ENCODE measurements around the gene NUP153.
"Not testable (repeated sequence)": the region's sequence is repeated elsewhere in the genome, so short reads cannot be mapped to it uniquely, and the experiment has no call there.

NUP153 gene
- total RNA-seq: 35.2 to 119 (median 95.3) reads per million in 17 experiments

DNA sequence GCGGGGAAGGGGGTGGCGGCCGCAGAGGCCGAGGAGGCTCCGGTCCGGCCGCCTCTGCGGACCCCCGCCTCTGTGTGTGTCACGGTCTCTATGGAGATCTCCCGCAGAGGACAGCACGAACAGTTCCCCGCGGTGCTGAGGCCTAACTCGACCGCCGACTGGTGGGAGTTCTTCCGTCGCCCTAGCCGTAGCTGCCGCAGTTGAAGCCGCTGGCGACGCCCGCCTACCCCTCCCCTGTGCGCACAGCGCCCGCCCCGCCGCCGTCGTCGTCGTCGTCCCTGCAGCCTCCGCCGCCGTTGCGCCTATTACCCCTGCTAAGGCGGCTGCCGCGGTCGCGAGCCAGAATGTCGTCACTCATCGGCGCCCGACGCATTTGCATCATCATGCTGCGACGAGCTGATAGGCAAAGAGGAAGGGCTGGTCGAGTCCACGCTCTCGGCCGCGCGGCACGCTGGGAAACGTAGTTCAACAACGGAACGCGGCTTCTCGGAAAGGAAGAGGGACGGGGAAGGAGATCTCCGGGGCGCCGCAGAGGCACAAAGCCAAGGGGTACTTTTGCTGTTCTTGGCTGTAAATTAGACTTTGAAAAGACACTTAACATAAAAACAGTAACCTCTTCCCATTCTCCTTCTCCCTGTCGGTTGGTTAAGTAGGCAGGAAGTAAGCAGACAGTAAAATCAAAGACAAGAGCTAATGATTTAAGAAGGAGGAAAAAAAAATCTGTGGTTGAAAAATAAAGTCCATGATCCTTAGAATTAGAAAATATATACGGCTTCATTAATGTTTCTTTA lies at the start of gene NUP153:
Gene NUP153, minus strand, starts transcription at position 346 of the 791 bp plus-strand sequence. CDS start 538 bp downstream, outside the sequence.
- peak; percentile 99 to 100 (median 99) for DNase-seq

DNA sequence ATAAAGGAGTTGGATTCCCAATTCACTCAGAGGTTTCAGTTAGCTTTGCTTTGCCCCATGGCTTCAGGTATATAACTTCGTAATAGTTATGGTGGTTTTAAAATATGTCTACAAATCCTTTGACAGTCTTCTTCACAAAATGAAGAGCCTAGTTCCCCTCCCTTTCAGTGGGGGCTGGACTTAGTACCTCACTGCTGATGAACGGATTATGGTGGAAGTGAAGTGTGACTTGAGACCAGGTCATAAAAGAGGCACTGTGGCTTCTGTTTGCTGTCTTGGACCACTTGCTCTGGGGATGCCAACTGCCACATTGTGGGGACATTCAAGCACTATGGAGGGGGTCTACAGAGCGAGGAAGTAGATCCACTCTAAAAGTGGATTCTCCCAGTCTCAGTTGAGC lies 47.5 kb upstream of the NUP153 start:
- no peak for DNase-seq

DNA sequence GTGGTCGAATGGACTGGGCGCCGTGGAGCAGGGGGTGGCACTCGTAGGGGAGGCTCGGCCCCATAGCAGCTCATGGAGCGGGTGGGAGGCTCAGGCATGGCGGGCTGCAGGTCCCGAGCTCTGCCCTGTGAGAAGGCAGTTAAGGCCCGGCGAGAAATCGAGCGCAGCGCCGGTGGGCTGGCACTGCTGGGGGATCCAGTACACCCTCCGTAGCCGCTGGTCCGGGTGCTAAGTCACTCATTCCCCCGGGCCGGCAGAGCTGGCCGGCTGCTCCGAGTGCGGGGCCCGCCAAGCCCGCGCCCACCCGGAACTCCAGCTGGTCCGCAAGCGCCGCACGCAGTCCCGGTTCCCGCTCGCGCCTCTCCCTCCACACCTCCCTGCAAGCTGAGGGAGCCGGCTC lies 38.6 kb upstream of the NUP153 start:
- DNase-seq: not testable (repeated sequence)

DNA sequence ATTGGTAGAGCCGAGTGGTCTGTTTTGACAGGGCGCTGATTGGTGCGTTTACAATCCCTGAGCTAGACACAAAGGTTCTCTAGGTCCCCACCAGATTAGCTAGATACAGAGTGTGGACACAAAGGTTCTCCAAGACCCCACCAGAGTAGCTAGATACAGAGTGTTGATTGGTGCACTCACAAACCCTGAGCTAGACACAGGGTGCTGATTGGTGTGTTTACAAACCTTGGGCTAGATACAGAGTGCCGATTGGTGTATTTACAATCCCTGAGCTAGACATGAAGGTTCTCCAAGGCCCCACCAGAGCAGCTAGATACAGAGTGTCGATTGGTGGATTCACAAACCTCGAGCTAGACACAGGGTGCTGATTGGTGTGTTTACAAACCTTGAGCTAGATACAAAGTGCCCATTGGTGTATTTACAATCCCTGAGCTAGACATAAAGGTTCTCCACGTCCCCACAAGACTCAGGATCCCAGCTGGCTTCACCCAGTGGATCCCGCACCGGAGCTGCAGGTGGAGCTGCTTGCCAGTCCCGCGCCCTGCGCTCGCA lies 38.1 kb upstream of the NUP153 start:
- DNase-seq: not testable (repeated sequence)

DNA sequence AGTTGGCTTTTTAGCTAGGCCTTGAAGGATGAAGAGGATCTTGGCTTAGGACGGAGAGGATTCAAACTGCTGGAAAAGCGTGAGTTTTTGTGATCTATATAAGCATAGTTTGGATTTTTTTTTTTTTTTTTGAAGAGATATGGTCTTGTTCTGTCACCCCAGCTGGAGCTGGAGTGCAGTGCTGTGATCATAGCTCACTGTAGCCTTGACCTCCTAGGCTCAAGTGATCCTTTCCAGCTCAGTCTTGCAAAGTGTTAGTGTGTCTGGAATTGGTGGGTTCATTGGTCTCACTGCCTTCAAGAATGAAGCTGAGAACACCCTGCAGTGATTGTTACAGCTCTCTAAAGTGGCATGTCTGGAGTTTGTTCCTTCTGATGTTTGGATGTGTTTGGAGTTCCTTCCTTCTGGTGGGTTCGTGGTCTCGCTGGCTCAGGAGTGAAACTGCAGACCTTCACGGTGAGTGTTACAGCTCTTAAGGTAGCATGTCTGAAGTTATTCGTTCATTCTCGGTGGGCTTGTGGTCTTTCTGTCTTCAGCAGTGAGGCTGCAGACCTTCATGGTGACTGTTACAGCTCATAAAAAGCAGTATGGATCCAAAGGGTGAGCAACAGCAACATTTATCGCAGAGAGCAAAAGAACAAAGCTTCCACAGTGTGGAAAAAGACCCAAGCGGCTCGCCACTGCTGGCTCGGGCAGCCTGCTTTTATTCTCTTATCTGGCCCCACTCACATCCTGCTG lies 37.5 kb upstream of the NUP153 start:
- no peak for DNase-seq

DNA sequence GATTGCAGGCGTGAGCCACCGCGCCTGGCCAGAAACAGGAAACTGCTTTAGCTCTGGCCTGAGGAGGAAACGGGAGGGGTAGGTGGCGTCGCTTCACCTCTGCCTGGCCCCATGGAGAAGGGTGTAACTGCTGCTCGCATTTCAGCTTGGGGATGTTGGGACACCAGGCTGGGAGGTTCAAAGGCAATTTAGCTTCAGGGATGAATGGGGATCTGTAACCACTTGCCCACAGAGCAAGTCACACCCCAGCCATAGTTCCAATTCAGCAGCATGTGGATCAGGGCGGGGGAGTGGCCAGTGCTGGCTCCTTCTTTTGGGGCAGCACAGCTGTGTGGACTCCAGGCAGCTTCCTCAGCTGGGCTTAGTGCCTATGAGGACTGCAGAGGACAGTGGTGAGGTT lies 34.8 kb upstream of the NUP153 start:
- DNase-seq: peak in 1 of 4 experiments; percentile 3

DNA sequence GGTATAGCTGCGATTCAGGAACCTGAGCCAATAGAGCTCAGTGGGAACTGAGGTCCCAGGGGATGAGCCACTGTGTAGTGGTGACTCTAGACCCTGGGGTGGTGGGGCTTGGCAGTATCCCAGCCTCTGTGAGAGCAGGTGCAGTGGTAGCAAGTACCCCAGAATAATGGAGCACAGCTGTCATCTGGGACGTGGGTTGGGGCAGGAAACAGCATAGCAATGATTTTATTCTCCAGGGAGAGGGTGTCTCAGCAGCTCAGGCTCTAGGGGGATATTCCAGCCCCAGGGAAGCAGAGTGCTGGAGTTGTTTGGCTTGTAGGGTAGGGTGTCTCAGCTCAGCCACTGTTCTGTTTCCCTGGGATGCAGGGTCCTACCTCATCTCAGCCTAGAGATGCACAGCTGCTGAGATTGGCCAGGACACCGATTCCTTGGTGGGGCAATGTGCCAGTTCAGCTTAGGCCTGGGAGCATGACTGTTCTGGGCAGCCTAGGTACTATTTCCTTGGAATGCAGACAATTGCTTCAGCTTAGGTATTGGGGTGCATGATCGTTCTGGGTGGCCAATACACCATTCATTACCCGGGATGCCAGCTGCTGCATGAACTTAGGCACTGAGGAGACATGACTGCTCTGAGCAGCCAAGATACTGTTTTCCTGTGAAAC lies 34.0 kb upstream of the NUP153 start:
- DNase-seq: no peak

DNA sequence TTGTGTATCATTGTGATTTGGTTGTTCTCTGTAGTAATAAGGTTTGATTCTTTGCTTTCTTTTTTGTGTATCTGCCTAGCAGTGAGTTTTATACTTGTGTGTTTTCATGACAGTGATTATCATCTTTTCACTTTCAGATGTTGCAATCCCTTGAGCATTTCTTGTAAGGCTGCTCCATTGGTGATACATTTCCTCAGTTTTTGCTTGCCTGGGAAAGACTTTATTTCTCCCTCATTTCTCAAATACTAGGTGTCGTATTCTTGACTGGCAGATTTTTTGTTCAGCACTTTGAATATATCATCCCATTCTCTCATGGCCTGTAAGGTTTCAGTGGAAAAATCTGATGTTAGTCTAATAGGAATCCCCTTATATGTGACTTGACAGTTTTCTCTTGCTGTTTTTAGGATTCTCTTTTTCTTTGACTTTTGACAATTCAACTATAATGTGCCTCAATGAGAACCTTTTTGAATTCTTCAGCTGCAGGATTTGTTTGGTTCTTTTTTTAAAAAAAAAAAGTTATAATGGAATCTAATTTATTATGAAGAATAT lies 31.1 kb upstream of the NUP153 start:
- no peak for DNase-seq

DNA sequence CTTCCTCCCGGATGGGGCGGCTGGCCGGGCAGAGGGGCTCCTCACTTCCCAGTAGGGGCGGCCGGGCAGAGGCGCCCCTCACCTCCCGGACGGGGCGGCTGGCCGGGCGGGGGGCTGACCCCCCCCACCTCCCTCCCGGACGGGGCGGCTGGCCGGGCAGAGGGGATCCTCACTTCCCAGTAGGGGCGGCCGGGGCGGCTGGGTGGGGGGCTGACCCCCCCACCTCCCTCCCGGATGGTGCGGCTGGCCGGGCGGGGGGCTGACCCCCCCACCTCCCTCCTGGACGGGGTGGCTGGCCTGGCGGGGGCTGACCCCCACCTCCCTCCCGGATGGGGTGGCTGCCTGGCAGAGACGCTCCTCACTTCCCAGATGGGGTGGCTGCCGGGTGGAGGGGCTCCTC lies 28.6 kb upstream of the NUP153 start:
- DNase-seq: not testable (repeated sequence)

DNA sequence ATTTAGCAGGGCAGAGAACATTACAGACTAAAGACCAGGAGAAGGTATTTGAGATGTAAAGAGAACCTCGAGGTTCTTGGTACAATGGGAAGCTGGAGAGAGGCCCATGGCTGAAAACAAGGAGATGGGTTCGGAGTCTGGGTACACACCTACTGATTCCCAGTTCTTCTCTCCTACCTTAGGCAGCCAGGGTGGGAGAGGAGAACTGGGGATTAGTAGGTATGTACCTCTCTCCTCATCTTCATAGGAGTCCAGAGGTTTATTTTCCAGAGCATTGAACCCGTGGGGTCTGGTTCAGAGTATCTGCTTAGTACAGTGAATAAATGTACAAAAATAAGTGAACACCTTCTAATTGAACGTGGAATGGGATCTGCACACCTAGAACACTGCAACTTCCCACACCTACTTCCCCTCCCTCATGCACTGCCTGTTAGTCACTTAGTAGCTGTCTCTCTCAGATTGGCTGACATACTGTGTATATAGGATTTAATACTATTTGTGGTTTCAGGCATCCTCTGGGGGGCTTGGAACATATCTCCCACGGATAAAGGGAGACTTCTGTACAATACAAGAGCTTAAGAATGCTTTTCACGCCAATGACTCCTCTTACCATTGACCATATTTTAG lies 23.5 kb upstream of the NUP153 start:
- DNase-seq: no peak

DNA sequence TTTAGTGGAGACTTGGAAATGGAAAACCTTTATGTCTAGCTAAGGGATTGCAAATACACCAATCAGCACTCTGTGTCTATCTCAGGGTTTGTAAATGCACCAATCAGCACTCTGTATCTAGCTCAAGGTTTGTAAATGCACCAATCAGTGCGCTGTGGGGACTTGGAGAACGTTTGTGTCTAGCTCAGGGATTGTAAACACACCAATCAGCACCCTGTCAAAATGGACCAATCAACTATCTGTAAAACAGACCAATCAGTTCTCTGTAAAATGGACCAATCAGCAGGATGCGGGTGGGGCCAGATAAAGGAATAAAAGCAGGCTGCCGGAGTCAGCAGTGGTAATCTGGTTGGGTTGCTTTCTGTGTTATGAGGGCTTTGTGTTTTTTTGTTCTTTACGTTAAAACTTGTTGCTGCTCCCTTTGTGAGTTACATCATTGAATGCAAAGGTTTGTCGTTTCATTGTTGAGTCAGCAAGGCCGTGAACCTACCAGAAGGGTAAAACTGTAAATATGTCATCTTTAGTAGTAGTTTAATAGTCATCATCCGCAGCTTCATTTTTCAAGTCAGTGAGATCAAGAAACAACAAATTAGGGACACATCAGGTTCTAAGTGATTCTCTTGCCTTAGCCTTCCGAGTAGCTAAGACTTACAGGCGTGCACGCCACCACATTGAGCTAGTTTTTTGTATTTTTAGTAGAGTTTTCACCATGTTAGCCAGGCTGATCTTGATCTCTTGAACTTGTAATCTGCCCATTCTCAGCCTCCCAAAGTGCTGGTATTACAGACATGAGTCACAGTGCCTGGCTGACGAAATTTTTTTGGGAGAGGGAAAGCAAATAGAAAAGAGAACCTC lies 22.7 kb upstream of the NUP153 start:
- DNase-seq: no peak

DNA sequence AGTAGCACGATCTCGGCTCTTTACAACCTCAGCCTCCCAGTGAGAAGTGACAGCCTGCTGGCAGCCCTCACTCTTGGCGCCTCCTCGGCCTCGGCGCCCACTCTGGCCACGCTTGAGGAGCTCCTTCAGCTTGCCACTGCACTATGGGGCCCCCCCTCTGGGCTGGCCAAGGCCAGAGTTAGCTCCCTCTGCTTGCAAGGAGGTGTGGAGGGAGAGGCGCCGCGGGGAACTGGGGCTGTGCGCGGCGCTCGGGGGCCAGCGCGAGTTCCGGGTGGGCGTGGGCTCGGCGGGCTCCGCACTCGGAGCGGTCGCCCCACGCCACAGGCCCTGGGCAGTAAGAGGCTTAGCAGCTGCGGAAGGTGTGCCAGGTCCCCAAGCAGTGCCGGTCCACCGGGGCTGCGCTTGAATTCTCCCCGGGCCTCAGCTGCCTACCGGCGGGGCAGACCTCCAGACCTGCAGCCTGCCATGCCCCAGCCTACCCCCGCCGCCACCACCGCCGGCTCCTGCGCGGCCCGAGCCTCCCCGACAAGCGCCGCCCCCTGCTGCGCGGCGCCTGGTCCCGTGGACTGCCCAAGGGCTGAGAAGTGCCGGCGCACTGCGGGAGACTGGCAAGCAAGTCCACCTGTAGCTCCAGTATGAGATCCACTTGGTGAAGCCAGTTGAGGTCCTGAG lies 22.0 kb upstream of the NUP153 start:
- DNase-seq: no peak

DNA sequence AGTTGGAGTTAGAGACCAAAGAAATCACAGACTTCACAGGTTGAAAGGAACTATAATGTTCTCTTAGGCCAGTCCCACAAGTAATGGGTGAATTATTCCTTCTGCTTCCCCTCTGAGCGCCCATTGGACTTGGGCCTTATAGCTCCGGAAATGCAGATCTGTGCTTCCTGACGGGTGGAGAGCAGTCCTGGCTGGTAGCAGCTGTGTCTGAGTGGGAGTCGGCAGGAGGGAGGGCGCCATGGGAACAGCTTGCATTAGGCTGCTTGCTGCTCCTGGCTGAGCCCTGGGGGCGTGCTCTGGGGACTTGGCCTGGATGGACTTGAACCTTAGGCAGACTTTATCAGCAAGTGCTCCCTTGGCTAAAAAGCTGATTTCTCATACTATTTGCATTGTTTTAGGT lies 18.4 kb upstream of the NUP153 start:
- peak; percentile 41 to 68 (median 54) for DNase-seq

DNA sequence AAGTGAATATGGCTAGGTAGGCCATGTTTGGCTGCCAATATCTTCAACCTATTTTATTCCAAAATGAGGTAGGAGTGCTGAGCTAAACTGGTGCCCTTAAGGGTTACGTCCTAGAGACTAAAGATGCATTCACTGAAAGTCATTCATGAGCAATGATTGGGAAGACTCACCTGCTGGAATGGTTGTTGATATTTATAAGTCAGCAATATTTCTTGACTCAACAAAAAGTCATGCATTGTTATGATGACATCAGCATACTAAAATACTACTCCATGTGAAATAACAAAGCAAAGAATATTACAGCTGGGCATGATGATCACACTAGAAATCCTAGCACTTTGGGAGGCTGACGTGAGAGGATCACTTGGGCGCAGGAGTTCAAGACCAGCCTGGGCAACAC lies 17.6 kb upstream of the NUP153 start:
- no peak for DNase-seq

DNA sequence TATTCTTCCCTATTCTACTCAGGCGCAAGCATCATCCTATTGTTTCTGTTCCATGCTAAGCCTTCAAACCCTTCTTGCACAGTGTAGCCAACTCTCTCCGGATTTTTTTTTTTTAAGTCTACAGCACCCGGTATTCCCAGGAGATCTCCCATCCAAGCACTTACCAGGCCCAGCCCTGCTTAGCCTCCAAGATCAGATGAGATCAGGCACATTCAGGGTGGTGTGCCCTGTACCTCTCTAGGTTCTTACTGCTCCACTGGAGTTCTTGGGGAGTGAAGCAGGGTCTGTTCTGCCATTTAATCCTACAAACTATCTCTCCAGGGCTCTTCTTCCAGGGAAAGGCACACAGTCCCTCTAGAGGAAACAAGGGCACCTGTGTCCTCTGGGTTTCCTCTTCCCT lies 14.9 kb upstream of the NUP153 start:
- DNase-seq: no peak

DNA sequence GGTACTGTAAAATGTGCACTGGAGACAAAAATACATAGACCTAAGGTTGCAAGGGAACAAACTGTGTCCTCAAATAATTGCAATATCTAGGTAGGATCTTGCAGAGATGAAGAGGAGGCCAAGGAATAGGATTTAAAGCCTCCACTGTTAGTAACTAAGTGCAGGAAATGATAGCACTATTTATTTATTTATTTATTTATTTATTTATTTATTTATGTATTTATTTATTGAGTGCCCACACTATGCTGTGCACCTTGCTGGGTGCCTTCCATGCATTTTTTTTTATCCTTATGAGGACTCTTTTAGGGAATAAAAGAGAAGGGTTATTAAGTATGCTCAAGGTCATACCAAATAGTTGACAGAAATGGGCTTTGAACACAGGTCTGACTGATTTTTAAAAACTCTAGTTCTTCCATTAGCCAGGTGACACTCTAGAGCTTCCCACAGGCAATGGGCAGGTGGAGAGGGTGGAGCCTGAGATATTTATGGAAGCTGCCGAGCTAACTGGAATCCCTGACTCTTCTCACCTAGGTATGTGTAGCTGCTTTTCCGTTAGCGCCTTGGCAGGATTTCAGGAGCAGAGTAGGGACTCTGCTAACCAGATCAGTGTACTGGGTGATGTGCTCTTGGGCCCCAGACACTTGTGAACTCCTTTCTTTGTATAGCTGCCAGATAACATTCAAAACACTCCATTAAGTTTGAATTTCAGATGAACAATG lies 12.8 kb upstream of the NUP153 start:
- DNase-seq: no peak

DNA sequence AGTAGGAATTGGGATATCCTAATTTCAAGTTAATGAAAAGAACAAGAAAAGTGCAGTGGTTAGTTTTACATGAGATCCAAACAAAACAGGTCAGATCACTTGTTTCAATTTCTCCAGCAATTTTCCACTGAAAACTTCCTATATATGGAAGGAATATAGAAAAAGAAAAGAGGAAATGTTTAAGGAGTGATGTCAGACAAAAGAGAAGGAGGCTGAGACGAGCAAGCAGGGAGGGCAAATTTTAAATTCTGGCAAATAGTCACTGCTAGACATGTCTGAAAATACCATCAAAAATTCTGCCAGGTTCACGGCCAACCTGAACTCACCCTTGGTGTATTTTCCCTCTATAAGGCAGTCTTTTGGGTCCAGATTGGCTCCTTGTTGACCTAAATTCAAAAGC lies 9.5 kb upstream of the NUP153 start:
- DNase-seq: peak in 2 of 4 experiments; percentile 14 to 15

DNA sequence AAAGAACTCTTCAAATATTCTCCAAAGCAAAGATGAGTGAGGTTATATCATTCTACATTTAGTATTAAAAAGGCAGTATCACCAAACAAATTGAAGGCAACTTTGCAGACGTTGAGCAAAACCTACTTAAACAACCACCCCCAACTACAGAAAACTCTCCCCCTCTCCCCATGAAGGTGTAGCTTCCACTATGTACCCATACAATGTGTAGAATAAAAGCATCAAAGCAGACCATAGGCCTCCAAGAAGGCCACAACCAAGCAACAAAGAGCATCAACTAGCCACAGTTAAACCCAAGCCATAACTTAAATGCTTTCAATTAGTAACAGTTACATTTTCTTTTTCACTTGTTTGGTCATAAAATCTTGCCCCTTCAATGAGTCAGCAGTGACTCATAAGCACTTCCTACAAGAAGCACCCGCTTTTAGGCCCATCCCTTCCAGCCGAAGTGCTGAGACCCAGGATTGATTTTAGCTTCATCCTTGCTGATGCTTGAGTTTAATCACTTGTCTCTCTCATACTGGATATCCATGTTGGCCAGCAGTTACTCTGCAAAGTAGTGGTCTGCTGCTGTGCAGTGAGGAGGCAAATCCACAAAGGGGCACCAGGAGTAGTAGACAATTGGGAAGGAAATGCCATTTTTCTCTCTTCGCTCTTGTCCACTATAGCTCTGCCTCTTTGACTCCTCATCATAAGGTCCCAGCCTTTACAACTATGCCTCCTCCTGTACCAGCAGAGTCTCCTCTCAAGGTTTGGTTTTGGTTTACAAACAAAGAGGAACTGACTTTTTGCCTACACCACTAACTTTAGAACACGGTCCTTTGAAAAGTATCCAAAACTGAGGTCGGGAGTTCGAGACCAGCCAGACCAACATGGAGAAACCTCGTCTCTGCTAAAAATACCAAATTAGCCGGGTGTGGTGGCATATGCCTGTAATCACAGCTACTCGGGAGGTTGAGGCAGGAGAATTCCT lies 8.4 kb upstream of the NUP153 start:
- DNase-seq: peak; percentile 67 to 89 (median 84)

DNA sequence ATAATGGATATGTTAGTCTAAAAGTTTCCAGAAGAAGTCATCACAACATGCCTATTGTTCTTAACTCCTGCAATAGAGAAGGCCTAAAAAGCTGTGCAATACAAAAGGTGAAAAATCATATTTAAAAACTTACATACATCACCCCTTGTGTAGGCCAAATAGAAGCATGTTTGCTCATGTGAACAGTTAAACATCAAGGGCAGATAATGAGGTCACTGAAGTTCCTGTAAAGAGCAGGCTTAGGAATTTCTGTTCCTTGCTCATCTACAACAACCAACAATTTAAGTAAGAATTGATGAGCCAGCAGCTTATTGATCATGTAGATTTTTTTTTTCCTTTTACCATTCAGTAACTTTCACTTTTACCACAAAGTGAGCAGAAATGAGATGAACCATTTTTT lies 7.5 kb upstream of the NUP153 start:
- peak in 3 of 4 experiments; percentile 25 to 59 (median 57) for DNase-seq
